Measurements from ENCODE around the gene TRIM44.

DNA sequence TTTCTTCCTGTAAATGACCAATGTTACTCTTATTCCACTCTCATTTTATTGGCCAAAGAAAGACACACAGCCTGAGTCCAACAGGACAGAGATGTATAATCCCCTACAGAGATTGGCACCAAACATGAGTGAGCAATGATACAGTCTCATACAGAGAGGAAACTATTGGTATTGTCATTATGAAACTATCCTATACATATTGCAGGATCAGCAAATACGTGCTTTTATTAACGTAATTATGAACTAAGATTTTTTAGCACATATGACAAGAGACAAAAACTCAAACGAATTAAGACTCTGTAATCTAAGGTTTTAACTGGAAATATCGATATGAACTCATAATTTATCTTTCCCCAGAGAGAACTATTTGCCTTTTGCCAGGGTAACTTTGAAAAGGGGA lies 182.0 kb downstream of the TRIM44 start:
- TF ChIP-seq, protein P1, sequence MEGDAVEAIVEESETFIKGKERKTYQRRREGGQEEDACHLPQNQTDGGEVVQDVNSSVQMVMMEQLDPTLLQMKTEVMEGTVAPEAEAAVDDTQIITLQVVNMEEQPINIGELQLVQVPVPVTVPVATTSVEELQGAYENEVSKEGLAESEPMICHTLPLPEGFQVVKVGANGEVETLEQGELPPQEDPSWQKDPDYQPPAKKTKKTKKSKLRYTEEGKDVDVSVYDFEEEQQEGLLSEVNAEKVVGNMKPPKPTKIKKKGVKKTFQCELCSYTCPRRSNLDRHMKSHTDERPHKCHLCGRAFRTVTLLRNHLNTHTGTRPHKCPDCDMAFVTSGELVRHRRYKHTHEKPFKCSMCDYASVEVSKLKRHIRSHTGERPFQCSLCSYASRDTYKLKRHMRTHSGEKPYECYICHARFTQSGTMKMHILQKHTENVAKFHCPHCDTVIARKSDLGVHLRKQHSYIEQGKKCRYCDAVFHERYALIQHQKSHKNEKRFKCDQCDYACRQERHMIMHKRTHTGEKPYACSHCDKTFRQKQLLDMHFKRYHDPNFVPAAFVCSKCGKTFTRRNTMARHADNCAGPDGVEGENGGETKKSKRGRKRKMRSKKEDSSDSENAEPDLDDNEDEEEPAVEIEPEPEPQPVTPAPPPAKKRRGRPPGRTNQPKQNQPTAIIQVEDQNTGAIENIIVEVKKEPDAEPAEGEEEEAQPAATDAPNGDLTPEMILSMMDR (IDR thresholded peaks at IDR 0.05): no peak
- no peak for TF ChIP-seq POLR2A (IDR thresholded peaks at IDR 0.05)

All from esophagus squamous epithelium (tissue), 4 donors.